DMS 273 (cell line): Measurements from ENCODE around the gene RNASE7.
A peak's percentile ranks its signal among the peaks of the same experiment; 100 is the strongest.

ENCODE experiments used
- DNase-seq: peaks from one replicate; lab custom pipeline; 2025; ENCODE audit not compliant: unreplicated experiment; lab: John Stamatoyannopoulos, UW

The RNASE7 gene

DNA sequence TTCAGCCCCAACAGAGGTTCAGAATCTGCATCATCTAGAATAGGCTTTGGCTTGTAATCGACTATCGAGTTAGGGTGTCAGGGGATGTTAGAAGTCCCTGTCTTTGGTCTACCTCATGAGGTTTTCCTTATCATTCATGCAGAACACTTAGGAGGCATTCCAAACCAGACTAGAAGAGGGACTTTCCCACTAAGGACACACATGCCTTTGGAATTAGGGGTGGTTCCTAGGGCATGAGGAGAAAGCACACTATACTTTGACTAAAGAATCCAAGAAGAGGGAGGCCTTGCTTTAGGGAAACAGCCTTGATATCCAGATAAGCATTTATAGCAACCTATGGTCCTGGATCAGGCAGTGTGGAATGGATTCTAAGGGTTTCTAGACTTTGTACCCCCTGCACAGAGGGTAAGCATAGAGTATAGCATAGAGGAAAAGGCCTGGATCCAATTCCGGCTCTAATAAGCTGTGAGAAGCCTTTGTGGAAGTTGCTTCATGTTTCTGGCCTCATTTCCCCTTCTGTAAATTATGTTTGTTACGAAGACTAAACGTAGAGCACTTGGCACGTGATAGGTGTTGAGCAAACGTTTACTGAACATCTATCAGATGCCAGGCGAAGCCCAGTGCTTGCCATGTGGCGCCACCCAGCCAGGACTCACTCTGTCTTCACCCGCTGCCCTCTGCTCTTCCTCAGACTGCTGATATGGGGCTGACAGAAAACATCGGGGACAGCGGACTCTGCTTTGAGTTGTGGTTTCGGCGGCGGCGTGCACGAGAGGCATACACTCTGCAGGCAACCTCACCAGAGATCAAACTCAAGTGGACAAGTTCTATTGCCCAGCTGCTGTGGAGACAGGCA is 43.1 kb downstream of the RNASE7 start:
- DNase-seq = no peak

DNA sequence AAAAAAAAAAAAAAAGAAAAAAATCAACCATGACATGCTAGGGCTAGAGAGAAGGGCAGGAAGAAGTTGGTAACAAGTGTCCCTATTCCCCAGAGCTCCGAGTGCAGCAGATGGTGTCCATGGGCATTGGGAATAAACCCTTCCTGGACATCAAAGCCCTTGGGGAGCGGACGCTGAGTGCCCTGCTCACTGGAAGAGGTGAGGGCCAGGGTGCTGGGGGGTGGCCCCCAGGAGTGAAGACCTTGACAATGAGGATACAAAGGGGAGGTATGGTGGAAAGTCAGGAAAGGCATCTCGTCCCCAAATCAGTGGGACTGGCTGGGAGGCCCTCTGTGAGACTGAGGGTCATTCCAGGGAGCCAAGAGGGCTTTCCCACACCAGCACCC is 44.7 kb downstream of the RNASE7 start:
- DNase-seq = no peak

DNA sequence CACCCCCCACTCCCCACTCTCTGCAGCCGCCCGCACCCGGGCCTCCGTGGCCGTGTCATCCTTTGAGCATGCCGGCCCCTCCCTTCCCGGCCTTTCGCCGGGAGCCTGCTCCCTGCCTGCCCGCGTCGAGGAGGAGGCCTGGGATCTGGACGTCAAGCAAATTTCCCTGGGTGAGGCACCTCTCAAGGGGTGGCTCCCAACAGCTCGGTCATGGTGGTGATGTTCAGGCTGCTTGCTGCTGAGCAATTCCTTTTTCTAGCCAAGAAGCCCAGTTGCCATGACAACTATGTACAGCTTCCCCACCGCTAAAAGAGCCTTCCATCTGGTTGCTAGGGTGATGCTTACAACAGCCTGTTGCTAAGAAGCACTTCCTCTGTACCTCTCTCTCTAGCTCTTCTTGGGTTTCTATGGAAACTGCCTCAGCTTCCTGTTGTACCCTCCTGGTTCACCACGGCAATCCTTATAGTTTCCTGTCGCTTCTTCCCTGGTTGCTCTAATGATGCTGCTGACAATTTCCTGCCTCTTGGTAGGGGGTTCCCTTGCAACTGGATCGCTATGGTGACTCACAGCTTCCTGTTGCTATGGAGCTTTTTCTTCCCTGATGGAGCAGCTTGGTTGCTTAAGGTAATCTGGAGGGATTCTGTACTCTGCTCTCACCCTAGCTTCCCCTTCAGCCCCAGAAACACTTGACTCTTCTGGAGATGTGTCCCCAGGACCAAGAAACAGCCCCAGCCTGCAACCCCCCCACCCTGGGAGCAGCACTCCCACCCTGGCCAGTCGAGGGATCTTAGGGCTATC is 45.3 kb downstream of the RNASE7 start:
- peak; percentile 83 for DNase-seq

DNA sequence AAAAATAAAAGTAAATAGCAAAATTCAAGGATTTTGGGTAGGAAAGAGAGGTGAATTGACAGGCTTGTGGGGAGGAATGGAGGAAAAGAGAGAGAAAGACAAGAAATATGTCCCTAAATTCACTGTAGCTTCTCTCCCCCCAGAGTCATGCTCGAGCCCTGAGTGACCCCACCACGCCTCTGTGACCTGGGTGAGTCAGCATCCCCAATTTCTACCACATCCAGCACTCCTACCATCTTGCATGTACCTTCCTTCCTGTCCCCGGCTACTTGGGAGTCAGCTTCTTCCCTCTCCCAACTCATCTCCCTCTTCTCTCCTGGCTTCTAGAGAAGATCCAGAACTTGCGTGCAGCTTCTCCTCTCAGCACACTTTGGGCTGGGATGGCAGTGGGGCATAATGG is 46.5 kb downstream of the RNASE7 start:
- no peak for DNase-seq

DNA sequence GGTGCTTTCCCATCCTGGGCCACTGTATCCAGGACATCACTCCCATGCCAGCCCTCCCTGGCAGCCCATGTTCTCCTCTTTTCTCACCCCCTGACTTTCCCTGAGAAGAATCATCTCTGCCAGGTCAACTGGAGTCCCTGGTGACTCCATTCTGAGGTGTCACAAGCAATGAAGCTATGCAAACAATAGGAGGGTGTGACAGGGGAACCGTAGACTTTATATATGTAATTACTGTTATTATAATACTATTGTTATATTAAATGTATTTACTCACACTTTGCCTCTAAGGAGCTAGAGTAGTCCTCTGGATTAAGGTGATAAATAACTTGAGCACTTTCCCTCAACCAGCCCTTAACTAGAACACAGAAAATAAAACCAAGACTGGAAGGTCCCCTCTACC is 47.1 kb downstream of the RNASE7 start:
- DNase-seq = no peak

DNA sequence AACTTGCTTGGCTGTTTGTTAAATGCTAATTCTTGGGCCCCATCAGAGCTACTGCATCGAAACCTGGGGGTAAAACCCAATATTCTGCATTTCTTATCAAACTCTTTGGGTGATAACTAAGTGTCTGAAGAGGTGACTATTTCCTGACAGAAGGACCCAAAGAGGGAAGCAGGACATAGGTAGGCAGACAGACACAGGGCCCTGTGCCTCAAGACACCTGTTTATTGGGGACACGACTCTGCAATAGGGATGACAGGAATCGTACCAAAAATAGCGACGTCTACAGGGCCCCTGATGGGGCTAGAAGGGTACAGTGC is 47.7 kb downstream of the RNASE7 start:
- DNase-seq = no peak

DNA sequence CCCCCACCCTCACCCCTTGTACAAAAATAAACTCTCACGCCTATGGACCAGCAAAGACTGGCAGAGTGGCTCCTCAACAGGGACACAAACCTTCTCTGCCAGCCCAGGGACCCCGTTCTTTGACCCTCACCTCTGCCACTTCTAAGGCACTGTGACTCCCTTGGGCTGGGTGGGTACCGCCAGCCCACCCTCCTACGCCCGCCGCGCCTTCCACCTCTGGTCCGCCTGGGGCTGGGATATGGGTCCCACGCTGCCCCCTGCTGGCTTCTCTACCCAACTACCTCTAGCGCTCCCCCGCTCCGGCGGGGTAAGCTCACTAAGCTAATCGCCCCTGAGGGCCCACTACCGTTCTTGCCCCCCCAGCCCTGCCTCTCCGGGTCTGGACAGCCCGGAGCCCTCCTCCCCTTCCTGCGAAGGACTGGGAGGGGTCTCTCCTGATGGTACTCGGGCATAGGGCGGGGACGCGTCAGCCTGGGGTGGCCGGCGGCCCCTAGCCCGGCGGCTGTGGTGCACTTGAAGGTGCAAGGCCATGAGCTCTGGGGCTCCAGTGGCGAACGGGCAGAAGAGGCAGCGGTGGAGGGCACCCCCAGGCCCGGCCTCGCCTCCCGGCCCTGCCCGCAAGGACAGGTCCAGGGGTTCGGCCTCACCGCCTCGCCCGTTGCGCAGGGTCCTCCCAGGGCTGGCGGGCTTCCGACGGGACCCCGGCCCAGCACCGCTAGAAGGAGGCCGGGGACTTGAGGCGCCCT is 48.2 kb downstream of the RNASE7 start:
- peak; percentile 26 for DNase-seq

DNA sequence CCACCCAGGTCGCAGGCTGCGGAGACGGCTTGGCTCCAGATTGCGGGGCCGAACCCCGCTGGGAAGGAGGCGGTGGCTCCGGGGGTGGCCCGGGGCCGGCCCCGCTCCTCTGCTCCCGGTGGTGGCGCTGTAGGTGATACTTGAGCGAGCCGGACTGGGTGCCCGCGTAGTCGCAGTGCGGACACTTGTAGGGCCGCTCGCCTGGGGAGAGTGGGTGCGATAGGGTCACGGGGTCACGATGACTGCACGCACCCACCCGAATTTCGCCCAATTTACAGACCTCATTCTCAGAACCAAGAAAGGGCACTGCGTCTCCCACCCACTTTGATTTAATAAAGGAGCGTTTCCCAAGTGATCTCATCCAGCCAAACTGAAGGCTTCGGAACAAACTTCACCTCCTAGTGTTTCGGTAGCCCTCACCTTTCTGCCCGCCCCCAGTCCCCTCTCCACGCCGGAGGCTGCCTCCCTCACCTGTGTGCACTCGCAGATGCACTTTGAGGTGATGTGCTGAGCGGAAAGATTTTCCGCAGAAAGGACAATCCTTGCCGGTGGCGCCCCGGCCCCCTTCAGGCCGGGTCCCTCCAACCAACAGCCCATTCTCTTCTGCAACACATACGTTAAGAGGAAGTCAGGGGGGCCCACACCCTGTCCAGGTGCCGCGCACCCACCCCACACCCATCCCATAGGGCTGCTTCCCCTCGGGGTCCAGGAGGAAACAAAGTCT is 48.9 kb downstream of the RNASE7 start:
- DNase-seq = no peak

DNA sequence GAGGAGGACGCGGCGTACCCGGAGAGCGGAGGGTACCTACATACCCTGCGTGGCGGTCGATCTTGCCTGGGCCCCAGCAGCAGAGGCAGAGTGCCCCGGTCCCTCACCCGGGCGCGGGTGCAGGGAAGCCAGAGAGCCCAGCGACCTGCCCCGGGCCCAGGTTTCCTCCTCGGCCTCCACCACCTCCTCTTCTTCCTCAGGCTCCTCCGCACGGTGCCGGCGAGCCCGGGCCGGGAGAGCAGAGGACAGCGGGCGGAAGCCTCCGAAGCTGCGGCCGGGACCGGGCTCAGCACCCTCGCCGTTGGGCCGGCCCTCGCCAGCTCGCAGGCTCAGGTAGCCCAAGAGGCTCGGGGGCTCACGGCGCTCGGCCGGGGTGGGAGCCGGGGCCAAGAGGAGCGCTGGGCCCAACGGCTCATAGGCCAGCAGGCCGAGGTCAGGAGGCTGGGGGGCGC is 49.7 kb downstream of the RNASE7 start:
- no peak for DNase-seq

DNA sequence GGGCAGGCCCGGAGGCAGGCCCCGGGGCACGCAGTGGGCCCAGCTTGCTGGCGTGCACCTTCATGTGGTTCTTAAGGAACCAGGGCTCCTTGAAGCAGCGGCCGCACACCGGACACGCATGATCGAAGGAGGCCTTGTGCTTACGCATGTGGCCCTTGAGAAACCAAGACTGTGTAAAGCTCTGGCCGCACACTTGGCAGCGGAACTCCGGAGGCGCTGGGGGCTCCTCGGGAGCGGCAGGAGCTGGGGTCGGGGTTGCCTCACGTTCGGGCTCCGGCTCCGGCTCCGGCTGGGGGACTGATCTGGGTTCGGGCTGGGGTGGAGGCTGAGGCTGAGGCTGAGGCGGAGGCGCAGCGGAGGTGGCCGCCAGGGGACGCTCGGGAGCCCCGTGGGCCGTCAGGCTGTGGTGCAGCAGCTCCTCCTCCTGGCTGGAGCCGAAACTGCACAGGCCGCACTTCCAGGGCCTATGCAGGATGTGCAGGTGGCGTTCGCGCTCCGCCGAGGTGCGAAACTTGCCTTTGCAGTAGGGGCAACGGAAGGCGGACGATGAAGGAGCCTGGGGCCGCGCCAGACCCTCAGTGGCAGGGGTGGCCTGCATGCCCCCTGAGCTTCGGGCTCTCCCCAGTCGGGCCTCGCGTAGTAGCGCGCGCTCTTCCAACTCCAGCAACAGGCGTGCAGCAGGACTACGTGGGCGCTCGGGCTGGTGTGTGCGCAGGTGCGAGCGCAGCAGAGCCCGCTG is 50.3 kb downstream of the RNASE7 start:
- peak; percentile 65 for DNase-seq

DNA sequence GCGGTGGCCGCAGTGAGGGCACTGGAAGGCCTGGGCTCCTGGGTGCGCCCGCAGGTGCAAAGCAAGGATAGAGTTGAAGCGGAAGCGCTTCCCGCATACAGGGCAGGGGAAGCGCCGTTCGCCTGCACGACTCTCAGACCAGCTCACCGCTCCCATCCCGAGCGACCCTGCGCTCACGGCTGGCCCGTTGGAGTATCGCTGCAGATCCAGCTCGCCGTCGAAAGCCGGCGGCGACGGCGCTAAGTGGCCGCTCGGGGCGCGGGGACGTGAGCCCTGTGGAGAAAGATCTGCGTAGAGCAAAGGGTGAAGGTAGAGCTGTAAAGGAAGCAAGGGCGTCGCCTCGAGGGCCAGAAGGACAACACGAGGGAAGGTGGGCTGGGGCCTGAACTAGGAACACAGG is 50.9 kb downstream of the RNASE7 start:
- no peak for DNase-seq
